NCI-H1694 treated with DMSO at 0.1 percent for 48 hours (cell line): ENCODE data around the gene ABCC9.
"Not testable (repeated sequence)": the region's sequence is repeated elsewhere in the genome, so short reads cannot be mapped to it uniquely, and the experiment has no call there.

ENCODE experiments used
- DNase-seq: peaks from one replicate; lab custom pipeline; 2025; lab: John Stamatoyannopoulos, UW

ABCC9 gene

DNA sequence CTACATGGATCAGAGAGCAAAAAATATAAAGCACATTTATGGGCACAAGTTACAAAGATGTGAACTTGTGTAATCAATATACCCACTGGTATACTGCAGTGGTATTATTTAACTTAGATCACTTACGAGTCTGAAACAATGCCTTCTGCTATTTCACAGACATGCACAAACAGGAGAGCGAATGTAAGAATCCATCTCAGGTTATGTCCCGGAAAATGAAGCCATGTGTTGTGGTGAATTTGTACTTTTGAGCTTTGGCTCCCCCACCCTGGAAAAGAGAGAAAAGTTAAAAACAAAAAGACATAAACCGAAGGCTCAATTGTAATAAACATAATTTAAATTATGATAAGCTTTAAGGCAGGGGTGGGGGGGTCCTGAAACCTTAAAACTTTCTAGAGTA is 7.6 kb downstream of the ABCC9 start:
- no peak for DNase-seq

DNA sequence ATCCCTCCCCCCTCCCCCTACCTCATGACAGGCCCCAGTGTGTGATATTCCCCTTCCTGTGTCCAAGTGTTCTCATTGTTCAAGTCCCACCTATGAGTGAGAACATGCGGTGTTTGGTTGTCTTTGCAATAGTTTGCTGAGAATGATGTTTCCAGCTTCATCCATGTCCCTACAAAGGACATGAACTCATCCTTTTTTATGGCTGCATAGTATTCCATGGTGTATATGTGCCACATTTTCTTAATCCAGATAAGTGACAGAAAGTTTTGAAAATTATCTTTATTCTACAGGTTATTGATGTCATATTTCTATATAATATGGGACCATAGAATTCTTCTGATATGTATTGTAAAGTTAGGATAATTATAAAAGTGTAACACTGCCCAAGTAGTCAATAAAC is 11.3 kb downstream of the ABCC9 start:
- not testable (repeated sequence) for DNase-seq

DNA sequence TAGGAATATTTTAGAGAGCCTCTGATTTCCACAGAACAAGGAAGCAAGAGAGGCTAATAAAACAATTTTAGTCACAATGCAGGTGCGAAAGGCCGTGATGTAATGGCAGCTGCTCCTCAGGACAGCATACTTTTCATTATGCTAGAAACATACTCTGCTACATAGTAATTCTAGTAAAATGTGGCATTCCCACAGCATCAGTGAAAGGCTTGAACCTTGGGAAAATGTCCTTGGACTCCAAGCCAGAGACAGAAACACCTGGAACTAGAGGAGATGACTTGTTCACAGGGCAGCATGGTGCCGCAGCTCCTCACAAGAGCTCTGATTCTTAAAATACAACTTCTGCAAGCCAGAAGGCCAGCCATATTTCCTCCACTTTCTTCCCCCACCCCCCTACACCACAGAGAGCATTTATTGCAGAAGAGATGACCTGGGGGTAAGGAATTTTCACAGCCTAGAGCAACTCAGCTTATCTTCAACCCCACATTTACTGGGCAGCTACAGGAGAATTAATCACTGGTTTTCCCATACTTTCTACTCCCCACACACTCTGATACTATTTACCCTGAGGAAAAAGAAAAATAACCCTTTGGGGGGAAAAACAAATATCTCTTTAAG is 15.8 kb downstream of the ABCC9 start:
- no peak for DNase-seq

DNA sequence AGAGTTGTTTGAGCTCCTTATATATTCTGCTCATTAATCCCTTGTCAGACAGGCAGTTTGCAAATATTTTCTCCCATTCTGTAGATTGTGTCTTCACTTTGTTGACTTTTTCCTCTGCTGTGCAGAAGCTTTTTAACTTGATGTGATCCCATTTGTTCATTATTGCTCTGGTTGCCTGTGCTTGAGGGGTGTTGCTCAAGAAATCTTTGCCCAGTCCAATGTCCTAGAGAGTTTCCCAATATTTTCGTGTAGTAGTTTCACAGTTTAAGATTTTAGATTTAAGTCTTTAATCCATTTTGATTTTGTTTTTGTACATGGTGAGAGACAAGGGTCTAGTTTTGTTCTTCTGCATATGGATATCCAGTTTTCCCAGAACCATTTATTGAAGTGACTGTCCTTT is 19.8 kb downstream of the ABCC9 start:
- DNase-seq: no peak

DNA sequence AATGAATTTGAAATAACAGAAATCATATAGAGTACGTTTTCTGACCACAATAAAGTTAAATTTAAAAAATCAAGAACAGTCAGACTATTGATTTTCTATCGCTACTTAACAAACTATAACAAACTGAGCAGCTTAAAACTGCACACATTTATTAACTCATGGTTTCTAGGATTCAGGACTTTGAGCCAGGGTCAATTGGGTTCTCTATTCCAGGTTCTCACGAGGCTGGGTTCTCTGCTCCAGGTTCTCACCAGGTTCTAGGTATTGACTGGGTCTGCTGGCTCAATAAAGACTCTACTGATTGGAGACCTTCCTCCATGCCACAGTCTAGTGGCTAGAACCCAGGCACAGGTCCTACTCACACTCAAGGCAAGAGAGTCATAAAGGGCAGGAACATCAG is 22.8 kb downstream of the ABCC9 start:
- no peak for DNase-seq

DNA sequence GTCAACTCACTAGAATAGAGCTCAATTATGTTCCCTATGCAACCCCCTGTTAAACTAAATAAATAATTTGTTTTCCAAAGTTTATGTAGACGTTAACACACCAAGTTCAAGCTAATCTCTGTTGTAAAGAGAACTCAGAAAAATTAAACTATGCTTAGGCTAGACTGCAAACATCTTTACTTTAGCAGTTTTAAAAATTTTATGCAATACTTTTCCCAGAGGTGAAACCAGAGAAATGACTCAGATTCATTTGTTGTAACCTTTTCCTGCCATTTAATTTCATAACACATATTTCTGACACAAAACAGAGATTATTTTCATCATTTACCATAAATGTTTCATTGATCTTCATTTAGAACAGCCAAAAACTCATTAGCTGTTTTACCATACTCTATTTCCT is 27.4 kb downstream of the ABCC9 start:
- DNase-seq: no peak

DNA sequence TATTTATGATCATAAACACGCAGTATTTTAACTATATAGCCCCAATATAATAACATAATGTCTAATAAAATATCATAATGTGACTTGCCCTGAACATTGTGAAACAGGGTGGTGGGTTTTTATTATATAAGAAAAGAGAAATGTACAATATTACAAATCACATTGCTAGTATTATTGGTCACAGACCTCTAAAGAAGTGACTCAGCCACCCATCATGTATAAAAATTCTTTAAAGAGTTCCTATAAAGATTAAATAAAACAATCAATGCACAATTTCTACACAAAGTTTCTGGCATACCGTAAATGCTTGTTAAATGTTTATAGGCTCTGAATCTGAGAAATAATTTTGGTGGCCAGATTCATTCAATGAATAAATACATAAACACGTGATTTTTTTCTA is 28.9 kb downstream of the ABCC9 start:
- no peak for DNase-seq

DNA sequence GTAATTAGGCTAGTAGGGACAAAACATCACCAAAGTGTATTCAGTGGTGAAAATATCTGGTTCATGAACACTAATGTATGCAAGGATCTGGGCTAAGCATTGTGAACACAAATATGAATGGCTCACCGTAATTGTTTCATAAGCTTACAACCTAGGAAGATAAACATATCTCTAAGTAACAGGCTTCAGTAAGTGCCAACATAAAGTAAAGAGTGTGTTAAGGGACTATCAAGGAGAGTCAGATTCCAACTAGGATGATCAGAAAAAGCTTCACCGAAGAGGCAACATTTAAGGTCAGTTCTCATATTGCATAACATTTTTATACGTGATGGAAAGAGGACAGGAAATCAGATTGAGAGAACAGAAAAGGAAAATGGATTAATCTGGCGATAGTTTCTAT is 29.4 kb downstream of the ABCC9 start:
- no peak for DNase-seq

DNA sequence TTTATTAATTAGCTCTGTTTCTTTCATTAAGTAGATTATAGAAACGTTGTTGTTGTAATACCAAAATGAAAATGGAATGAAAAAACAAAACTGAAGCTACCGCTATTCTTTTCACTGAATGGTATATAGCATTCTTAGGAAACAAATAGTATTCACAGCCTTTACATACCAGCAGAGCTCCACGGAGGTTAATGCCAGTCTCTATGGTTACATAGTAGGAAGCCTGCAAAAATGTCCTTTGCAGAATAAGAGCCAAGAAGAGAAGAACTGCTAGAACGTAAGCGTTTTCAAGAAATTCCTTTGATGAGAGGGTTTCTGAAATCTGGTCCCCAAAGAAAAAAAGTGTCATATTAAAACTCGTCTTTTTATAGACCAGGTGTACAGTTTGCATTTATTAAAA is 30.6 kb downstream of the ABCC9 start:
- no peak for DNase-seq

DNA sequence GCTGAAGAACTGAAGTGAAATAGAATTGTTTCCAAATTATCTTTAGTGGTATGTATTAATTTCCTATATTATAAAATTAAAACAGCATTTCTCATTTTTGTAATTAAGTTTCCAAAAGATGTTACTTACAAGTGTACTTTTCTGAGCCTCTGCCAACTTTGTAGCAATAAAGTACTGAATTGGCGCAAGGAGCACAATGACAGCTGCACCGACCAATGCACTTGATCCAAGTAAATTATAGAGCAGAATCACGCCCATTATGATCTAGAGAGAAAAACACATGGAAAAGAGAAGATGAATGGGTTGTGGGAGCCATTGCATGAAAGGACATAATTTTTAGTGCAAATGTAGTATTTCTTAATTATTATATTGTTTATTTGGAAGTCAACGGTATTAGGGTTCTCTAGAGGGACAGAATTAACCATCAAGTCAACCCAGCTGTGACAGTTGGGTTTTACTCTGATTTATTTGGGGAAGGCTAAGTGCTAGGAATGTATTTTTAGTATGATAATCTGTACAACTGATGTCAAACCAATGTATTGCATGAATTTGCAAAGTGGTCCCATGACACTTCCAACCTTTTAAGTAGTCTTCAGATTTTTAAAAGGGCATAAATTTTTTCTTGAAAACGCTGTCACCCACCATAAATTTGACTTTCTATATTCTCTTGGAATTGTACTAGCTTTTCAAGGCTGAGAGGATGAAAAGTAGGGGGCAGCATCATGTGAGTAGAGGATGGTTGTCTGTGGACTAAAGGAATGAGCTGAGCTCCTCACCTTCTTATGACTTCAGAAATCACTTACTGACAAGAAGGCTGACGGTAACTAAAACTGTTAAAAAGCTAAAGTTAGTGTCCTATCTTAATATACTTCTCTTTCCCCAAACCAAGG is 33.0 kb downstream of the ABCC9 start:
- no peak for DNase-seq

DNA sequence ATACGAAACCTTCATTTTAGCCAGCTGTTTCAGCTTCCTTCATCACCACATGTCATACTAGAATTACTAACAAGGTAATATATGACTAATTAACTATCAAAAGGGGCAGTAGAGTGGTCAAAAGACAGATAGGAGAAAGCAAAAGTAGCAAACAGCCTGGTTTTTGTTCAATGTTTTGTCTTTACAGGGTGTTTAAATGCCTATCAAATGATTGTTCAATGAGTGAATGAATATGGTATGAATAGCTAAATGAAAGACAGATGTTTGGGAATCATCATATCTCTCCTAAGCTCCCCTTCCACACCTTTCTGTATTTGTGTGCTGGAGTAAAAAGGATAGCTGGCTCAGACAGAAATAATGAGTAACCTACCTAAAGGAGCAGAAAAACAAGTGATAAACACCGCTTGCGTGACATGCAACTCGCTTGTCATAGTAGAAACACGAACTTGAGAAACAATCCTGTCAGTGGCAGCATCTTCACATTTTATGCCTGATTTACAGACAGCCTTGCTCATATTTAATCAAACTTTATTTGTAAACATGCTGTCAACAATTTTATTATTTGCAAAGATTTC is 34.2 kb downstream of the ABCC9 start:
- DNase-seq: no peak

DNA sequence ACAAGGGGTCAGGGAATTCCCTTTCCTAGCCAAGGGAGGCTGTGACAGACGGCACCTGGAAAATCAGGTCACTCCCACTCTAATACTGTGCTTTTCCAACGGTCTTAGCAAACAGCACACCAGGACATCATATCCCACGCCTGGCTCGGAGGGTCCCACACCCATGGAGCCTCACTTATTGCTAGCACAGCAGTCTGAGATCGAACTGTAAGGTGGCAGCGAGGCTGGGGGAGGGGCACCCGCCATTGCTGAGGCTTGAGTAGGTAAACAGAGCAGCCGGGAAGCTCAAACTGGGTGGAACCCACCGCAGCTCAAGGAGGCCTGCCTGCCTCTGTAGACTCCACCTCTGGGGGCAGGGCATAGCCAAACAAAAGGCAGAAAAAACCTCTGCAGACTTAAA is 41.7 kb downstream of the ABCC9 start:
- not testable (repeated sequence) for DNase-seq

DNA sequence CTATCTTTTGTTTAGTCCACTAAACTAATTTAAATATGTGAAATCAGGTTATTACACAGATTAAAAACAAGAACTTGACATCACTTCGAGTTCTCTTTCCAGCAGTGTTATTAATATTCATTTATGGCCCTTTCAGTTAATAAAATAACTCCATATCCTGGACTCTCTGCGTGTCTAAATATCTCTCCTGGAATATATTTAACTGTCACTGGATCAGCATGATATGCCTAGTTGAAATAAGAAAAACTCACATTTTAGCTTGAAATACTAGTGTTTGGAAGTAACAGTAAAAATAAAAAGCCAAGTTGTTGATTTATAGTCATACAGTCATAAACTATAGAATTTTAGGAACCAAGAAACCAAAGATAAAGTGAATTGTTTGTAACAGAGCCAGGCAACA is 45.6 kb downstream of the ABCC9 start:
- no peak for DNase-seq

DNA sequence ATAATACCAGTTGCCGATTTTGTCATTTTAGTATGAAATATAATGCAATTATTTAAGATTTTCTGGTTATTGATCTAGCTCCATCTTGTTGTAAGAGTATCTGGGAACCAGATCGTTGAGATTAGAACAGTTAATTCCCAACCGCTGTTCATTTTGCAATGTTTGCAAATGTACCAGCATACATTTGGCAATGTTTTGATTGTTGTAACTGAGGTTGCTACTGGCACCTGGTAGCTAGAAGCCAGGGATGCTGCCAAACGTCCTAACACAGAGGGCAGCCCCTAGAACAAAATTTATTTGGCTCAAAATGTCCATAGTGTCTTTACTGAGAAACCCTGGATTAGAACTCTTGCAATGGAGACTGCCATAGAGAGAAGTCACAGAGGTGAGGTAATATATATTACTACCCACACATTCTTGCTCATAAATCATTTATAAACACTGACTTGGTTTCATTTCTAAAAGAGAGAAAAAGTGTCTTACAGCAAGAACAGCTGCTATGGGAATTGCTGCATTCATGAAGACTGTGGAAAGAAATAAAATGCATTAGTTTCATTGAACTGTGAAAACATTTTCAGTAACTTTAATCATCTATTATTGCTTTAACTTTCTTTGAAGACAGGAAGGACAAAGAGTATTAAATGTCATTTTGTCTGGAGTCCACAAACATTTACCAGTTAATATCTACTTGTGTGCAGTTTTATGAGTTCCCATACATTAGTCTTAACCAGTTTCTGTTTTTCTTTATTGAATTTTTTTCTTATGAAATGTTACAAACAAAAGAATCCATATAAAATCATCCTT is 46.2 kb downstream of the ABCC9 start:
- DNase-seq: no peak

DNA sequence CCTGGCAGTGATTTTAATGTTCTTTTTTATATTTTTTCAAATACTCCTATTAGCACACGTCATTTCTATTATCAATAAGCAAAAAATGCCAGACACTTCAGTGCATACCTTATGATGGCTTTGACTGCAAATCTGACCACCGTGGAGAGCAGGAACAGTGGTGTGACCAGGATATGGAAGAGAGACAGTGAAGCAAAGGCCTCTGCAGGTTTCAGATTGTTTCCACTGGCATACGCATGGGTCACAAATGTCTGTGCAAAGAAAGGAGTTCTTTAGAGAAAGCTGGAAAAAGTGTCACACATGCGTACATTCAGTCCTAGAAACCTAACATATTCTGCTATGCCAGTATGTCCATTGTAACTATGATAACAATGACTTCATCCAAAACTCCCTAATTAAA is 47.3 kb downstream of the ABCC9 start:
- DNase-seq: no peak

DNA sequence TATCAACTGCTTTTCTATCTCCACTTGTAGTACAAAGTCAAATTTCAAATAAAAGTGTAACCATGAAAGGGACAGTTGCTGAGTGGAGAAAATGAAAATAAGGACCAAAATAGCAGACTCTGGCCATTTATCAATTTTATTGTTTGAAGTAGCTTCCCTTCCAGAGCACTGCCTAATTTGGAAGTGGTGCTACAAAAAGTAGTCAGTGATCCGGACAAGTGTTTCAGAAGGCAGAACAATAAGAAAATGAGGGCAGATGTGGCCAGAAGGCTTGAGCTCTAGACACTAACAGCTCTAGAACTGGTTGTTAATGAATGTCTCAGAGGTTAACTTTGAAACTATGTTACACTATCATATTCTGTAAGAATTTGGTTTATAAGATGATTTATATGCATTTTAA is 48.9 kb downstream of the ABCC9 start:
- DNase-seq: no peak

DNA sequence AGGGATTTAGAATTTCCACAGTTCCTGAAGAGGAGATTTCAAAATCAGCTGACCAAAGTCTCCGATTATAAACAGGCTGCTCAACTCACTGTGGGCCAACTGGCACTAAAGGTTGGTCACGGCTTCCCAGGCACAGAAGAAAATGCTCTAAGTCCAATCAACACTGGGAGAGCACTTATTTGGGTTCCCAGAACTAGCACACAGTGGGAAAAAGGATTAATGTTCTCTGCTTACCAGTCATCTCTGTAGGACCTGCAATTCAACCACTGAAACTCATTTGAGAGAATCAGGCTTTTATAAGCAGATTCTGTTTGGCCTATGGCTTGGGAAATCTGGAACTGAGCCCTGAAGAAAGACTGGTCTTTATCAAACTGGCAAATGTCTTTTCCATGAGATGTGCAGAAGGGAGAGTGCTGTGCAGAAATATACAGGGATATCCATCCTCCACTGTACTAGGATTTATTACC is 49.4 kb downstream of the ABCC9 start:
- DNase-seq: no peak

DNA sequence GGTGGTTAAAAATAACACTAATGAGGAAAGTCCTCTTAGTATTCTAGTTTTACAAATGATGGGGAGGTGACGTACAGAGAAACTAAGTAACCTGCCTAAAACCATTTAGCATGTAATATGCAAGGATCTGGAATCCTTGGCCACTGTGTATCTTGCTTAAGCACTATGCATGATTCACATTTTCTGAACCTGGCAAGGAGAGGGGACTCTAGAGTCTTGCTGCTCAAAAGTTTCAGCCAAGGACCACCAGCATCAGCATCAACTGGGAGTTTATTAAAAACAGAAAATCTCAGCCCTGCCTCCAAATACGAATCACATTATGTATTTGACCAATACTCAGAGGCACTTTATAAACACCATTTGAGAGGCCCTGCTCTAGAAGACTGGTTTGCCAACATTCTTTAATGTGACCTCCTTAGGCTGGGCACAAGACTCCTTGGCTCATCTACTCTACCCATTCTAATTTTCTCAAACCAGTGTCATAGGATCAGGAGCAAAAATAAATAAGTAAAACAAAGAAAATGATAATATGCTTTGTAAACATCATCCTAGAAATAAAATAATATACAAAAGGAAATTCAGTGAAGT is 52.9 kb downstream of the ABCC9 start:
- DNase-seq: no peak

DNA sequence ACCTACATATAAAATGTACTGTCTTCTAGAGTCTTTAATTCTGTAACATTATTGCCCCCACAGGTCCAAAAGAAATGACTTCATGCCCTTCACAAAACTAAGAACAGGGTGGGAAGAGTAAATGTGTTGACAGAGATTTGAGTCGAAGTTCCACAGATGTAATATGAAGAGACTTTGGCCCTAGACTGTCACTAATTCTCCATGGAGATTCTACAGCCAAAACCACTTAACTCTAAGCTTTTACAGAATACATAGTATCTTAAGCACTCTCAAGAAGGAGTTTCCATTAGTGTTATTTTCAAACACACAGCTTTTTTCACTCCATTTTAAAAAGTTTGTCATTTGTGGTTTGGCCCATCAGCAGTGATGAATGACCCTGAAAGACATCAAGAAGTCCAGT is 56.3 kb downstream of the ABCC9 start:
- DNase-seq: no peak

DNA sequence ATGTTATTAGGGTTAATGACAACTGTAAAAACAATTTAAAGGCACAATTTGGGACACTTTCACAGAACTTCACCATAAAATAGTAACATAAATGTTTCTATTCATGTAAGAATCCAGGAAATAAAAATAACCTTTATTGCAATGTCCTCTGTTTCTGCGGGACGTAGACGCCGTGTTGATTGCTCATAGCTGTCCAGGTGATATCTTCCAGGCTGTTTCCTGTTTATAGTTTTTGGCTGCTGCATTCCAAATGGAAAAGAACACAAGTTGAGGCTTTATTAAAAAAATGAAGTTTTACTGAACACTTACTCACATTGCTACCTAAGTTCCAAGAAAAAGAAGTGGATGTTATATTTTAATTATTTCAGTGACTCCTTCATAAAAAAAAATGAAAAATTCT is 58.6 kb downstream of the ABCC9 start:
- DNase-seq: no peak

DNA sequence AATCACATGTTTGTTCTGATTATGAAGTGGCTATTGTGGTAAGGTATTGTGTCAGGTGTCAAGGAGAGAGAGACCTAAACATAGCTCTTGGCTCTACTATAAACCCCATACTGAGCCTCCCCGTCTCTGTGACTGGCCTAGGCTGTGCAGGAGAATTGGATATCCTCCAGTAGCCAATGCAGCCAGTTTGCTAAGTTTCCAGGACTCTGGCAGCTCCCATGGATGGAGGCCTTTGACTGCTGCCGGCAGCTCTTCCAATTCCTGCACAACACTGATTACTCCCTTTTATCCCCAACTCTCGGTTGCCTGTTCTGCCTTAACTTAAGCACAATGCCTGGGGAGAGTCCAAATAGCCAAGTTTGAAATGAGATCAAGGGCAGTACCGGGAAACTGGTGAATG is 59.3 kb downstream of the ABCC9 start:
- DNase-seq: no peak

DNA sequence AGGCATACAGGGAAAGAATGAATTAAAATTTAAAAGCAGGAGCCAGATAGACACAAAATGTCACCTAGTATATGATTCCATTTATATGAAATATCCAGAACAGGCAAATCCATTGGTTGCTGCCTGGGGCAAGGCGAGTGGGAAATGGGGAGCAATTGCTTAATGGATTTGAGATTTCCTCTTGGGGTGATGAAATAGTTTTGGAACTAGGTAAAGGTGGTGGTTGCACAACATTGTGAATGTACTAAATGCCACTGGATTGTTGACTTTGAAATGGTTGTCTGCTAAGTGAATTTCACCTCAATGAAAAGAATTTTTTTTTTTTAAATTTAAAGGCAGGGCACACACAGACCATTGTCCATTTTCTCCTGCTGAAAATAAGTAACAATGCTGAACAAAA is 61.9 kb downstream of the ABCC9 start:
- no peak for DNase-seq
